Skeletal muscle cell (primary cell): Measurements from ENCODE around the gene NLN.
"Not testable (repeated sequence)": the region's sequence is repeated elsewhere in the genome, so short reads cannot be mapped to it uniquely, and the experiment has no call there.

Source experiments
- DNase-seq: peaks from one replicate; pipeline ENCODE4 v3.0.0-alpha.2; 2010; ENCODE audit warnings: low read depth
- H3K4me3 ChIP-seq: 2 replicates; pipeline ENCODE4 v1.5.1; 2011; ENCODE audit warnings: low read depth, mild to moderate bottlenecking, control low read depth, low read length, moderate library complexity

NLN gene

DNA sequence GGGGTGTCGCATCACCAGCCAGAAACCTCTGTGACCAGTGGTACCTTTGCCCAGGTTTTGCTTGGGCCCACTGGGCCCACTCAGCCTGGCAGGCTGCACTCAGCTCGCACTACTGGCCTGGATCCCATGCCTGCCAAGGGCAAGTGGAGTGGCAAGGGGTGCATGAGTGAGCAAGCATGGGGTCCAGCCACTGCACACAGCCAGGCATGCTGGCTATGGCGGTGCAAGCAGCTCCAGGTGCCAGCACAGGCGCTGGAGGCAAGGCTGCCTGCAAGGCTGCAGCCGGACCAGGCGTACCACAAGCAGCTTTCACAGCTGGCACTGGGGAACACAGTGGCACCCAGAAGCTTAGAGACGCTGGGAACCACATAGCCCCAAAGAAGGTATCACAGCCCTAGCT, 80.1 kb downstream of the NLN start:
- no peak for DNase-seq
- H3K4me3 ChIP-seq = no peak overlapping the region

DNA sequence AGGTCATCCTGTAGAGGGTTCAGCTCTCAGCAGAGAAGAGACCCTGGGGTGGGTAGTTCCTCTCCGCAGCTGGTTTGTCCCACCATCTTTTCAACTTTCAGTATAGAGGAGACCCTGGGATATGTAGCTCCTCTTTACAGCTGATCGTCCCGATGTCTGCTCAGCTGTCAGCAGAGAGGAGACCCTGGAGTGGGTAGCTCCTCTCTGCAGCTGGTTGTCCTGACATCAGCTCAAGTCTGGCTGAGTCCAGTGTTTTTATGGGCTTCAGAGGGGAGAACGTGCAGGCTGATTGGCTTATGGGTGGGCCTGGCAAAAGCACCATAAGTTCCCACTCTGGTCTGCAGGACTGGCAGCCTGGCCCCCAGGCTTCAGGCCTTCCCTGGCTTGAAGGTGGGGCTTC, 80.8 kb downstream of the NLN start:
- no peak for DNase-seq
- no peak overlapping the region for H3K4me3 ChIP-seq

DNA sequence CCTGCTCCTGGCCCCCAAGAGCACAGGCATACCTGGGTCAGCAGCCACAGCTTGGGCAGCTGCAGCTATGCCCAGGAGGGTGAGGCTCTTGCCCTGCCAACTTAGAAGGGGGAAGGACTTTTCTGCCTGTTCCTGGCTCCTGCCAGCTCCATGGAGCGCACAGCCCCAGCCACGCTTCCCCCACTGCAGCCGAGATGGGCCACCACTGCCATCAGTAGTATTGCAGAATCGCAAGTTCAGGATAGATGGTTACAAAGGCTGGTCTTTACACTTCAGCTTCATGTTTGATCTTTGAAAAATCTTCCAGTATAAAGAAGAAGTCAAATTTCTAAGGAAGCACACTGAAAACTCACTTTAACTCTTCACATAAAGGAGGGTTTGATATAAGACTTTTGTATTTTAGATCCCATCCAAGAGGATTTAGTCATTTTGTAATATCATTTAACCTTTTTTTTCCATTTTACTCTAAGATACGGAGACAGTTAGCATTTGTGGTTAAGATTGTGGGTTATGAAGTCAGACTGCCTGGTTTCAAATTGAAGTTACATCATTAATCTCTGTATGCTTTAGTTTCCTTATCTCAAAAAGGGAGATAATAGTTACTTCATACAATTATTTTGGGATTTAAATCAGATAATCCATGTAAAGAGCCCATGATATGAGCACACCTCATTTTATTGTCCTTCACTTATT, 81.8 kb downstream of the NLN start:
- no peak for DNase-seq

DNA sequence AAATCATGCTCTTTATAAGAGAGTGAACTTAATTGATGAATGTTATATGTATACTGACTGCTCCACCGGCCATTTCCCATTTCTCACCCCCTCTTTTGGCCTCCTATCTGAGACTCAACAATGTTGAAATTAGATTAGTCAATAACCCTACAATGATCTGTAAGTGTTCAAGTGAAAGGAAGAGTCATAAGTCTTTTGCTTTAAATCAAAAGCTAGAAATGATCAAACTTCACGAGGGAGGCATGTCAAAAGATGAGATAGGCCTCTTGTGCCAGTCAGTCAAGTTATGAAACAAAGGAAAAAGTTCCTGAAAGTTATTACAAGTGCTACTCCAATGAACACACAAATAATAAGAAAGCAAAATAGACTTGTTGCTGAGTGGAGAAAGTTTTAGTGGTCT, 83.1 kb downstream of the NLN start:
- DNase-seq = no peak

More for the DNA sequence above, 81.8 kb downstream of the NLN start:
- no peak overlapping the region for H3K4me3 ChIP-seq

DNA sequence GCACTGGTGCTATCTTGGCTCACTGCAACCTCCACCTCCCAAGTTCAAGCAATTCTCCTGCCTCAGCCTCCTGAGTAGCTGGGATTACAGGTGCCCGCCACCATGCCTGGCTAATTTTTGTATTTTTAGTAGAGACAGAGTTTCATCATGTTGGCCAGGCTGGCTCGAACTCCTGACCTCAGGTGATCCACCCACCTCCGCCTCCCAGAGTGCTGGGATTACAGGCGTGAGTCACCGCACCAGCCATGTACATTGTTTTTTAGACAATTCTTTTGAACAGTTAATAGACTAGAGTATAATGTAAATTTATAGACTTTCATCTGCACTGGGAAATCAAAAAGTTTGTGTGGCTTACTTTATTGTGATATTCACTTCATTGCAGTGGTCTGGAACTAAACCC, 85.5 kb downstream of the NLN start:
- not testable (repeated sequence) for DNase-seq, H3K4me3 ChIP-seq

More for the DNA sequence above, 83.1 kb downstream of the NLN start:
- H3K4me3 ChIP-seq = no peak overlapping the region

DNA sequence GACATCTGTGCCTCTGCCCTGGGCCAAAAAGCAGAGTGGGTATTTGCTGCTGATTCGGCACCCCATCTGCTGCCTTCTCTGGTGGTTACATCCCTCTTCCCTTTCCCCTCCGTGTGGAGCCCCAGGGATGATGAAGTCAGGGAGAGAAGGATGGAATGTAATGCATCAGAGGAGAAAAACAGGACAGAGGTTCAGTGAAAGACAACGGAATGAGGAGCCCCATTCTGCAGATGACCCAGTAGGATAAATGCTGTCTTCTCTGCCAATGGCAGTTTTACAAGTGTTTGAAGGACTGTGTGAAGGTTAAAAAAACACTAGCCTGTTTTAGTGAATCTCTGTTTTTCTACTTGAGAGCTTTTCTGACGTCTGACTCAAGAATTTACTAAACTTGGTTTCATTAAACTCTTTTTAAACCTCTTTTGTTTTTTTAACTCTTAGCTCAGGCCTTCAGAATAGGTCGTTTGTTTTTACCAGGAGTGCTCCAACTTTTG, 86.3 kb downstream of the NLN start:
- no peak overlapping the region for H3K4me3 ChIP-seq
- DNase-seq = no peak

- H3K4me3 ChIP-seq = no peak overlapping the region
- DNase-seq = no peak
These were observed 86.8 kb downstream of the NLN start for GRCh38 chr5:65808818-65809217.

DNA sequence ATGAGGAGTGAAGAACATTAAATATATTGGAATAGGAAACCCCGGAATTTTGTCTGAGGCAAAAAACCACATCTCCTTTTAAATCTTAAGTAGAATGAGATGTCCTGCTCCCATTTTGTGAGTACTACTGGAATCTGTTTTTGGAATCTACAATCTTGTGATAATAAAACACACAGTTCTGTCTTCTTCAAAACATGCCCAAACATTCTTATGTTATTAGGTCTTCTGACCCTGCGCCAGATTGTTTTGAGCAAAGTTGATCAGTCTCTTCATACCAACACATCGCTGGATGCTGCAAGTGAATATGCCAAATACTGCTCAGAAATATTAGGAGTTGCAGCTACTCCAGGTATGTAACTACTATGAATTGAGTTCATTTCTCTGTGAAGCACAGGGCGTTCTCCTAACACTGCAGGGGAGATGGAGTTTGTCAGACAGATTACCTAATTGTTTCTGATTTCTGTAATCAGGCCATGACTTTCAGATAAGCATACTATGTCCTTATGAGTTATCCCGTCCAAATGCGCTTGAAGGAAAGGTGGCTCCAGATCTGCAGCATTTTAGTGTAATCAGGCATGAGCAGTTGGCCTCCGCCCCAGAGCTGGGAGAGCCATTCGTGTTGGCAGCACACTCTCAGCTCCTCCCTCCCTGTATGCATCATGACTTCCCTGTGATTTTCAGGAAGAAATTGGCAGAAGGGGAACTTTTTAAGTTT, 88.0 kb downstream of the NLN start:
- DNase-seq = no peak
- H3K4me3 ChIP-seq = no peak overlapping the region

DNA sequence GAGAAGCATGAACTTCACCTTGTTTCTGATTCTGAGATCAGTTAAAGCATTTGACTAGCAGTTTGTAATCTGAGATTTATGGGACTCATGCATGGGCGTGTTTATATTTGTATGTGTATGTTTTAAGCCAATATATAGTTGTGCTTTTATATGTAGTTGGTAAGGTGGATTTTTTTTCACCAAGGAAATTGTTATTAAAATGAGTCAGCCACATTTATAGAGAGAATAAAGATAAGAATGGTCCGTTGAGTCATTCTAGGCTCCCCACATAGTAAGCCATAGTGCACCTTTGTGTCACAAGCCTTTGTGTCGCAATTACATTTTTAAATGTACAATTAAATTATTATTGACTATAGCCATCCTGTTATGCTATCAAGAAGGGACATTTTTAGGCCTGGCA, 89.0 kb downstream of the NLN start:
- no peak overlapping the region for H3K4me3 ChIP-seq
- DNase-seq = no peak

GRCh38 chr5:65811885-65812284, 89.9 kb downstream of the NLN start:
- no peak overlapping the region for H3K4me3 ChIP-seq
- no peak for DNase-seq

- no peak for DNase-seq
These were observed 90.6 kb downstream of the NLN start for GRCh38 chr5:65812648-65813047.

DNA sequence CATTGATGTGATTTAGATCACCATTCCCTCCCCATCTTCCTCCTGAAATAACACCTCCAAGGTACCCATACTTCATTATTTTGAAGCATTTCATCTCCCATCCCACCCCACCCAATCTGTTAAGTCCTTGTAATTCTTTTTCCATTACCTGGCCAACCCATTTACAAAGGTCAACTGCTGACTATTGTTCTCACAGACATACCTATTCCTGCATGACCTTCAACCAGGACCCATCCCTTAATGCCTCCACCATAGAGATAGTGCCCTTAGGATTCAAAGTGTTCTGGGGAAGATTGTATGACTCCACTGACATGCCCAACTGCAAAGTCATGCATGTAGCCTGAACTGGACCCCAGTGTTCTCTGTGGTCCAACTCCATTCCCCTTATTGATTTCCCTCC, 91.2 kb downstream of the NLN start:
- no peak overlapping the region for H3K4me3 ChIP-seq
- DNase-seq = no peak

More at GRCh38 chr5:65812648-65813047, 90.6 kb downstream of the NLN start:
- no peak overlapping the region for H3K4me3 ChIP-seq

DNA sequence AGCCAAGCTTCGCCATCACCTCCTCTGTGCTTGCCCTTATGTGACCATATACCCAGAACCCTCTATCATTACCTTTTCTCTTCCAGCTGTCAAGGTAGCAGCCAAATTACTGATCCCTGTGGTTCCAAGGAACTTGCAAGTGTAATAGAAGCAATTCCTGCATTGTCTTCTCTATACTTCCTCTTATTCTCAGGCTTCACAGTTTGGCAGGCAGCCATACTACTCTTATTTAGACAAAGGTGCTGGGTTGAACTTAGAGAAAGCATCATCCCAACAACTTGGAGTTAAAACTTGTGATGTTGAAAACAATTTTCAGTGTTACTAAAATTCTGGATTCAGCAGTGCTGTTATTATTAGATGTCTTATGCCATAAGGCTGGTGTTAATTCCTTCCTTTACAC, 93.2 kb downstream of the NLN start:
- no peak for DNase-seq
- H3K4me3 ChIP-seq = no peak overlapping the region

DNA sequence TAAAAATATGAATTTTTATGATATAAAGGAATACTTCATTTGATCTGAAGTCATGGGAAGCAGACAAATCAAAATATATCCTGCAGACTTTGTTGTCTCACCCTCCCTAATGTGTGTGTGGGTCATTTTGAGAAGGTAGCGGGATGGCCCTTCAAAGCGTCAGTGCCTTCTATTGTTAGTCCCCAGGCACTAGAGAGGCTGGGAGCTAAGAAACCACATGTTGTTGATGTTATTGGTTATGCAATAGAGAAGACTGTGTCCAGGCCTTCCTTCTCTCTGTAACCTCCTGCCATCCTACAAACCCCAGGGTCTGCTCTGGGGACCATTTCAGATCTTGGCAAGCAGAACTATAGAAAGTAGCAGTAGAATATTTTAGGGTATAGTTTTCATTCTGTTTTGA, 94.7 kb downstream of the NLN start:
- DNase-seq = no peak
- H3K4me3 ChIP-seq = no peak overlapping the region

DNA sequence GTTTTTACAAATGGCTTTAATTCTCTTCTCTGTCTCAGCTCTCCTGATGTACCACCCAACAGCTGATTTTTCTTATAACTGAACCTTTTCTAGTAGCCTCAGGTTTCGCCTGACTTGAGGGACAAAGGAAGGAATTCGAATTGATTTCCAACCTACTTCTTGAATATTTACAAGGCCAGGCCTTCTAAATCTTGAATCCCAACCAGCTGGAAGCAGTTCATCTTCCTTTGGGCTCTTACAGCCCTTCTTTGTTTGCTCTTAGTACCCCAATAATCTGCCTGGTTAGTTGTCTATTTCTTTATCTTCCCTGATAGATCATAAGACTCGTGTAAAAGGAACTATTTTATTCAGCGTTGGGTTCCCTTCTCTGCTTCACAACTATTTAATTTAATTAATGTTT, 95.9 kb downstream of the NLN start:
- DNase-seq = no peak
- H3K4me3 ChIP-seq = no peak overlapping the region

- no peak for DNase-seq
- H3K4me3 ChIP-seq = no peak overlapping the region
These were observed 96.6 kb downstream of the NLN start for GRCh38 chr5:65818592-65818991.

DNA sequence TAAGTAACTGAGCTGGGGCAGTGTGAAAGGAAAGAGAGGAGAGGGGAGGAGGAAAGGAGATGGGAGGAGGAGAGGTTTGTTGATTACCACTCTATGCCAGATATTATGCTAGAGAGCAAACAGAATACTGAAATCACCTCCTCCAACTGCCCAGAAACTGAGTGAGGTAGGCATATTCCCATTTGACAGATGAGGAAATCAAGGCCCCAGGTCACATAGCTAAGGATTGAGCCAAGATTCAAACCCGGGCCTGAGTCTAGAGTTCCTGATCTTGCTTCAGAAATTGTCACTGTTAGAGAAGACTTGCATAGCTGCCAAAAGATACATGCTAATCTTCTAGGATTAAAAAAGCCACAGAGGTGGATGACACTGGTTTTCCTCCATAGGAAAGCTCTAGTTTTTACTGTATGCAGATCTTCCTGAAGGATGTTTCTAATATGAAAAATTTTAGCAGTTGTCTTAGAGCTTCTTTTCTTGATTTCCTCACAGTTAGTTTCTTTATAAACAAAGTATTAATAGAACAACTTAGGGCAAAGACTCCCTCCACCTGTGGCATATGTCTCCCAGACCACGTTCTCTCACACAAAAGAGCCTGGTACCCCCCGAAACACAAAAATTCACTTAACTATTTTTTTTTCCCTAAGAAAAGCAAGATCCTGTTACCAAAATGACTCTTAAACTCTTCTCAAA, 97.4 kb downstream of the NLN start:
- no peak overlapping the region for H3K4me3 ChIP-seq
- no peak for DNase-seq

DNA sequence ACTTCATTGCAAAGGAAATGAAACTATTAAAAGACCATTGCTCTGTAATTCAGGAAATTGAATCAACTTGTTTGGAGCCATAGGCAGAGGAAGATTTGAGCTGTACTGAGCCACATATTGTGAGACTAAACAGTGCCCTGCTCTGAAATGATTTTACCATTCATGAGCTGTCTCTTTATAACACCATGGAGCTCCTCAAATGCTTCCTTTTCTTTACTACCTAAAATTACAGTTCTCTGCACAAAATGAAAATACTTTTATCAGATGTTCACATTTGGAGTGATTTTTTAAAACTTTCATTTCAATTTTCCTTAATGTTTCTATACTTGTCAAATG, 97.9 kb downstream of the NLN start:
- DNase-seq = no peak
- no peak overlapping the region for H3K4me3 ChIP-seq

- DNase-seq = no peak
- H3K4me3 ChIP-seq = no peak overlapping the region
These were observed 98.4 kb downstream of the NLN start for GRCh38 chr5:65820373-65820772.

DNA sequence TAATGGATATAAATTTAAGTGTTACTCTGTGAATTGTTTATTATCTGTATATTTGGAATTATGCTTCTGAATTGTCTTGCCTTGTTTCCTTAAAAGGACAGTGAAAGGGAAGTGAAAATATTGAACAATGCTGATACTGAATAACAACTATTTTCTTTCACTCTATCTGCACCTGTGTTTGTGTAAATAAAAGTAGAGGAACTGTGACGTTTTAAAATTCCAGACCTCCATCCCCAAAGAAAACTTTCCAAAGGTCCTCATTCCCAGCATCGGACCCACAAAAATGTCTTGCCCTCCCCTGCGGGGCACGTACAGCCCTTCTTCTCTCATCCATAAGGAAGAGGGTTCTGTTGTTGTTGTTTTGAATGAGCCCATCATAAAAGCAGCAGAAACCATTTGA, 100.0 kb downstream of the NLN start:
- no peak for DNase-seq
- no peak overlapping the region for H3K4me3 ChIP-seq

- no peak overlapping the region for H3K4me3 ChIP-seq
- DNase-seq = no peak
These were observed 100.7 kb downstream of the NLN start for GRCh38 chr5:65822710-65823109.
